Upper lobe of left lung (tissue), 4 donors: ENCODE results near the gene PCNX2.

Source experiments
- CTCF ChIP-seq, 6 experiments: fragments of 450-650 bp in 4 of 6; fragments of 200-600 bp in 2 of 6; sonication (generic) in 2 of 6; IDR thresholded peaks; one replicate each; pipeline ENCODE4 v1.5.1; 2016 to 2019; ENCODE audit warnings: antibody characterized with exemption in 6 of 6
- EP300 ChIP-seq, 4 donors: sonication (generic); formaldehyde crosslinking; IDR thresholded peaks; one replicate each; pipeline ENCODE4 v1.5.1; 2017; ENCODE audit warnings: antibody characterized with exemption in 4 of 4, control low read depth in 2 of 4
- POLR2A ChIP-seq, 4 donors: fragments of 450-650 bp; IDR thresholded peaks; one replicate each; pipeline ENCODE4 v1.5.1; 2016 to 2017; ENCODE audit warnings: antibody characterized with exemption in 4 of 4, mild to moderate bottlenecking in 2 of 4

GRCh38 chr1:233238884-233239431, 56.6 kb downstream of the PCNX2 start:
- TF ChIP-seq CTCF (IDR thresholded peaks at IDR 0.05) = no peak
- TF ChIP-seq EP300 (IDR thresholded peaks at IDR 0.05) = no peak
- TF ChIP-seq POLR2A (IDR thresholded peaks at IDR 0.05) = no peak
